HEK293 (cell line): Measurements from ENCODE around the gene LGALS1.

Experiments used
- CTCF ChIA-PET: fragments of 350-600 bp; formaldehyde crosslinking; extraction: SDS; loops from one replicate; lab custom pipeline; 2021; ENCODE audit warnings: antibody characterized with exemption; lab: Yijun Ruan, JAX
- POLR2A ChIA-PET: fragments of 300-600 bp; formaldehyde crosslinking; extraction: SDS; loops from one replicate; lab custom pipeline; 2020; ENCODE audit warnings: antibody characterized with exemption, inconsistent platforms; lab: Yijun Ruan, JAX
- H3K27ac ChIP-seq: fragments of 200-500 bp; sonication (Bioruptor generic); 2 replicates; pipeline ENCODE4 v1.5.1; 2014; ENCODE audit warnings: low read depth, low read length, control low read depth, inconsistent platforms; ENCODE audit errors: extremely low read depth
- H3K36me3 ChIP-seq, 2 experiments: fragments of 200-500 bp in 1 of 2; sonication (Bioruptor generic) in 1 of 2; 1 replicate in 1 of 2; 2 replicates in 1 of 2; pipeline ENCODE4 v1.5.1; 2014 to 2017; ENCODE audit warnings: inconsistent platforms in 2 of 2, low read length in 2 of 2; ENCODE audit not compliant: control insufficient read depth in 2 of 2, insufficient read depth in 1 of 2
- H3K4me1 ChIP-seq: fragments of 200-500 bp; sonication (Bioruptor generic); 2 replicates; pipeline ENCODE4 v1.5.1; 2014; ENCODE audit warnings: mild to moderate bottlenecking, low read length, inconsistent platforms; ENCODE audit not compliant: control insufficient read depth, insufficient read depth
- H3K4me3 ChIP-seq: 2 replicates; pipeline ENCODE4 v1.5.1; 2011; ENCODE audit warnings: low read depth, mild to moderate bottlenecking, control low read depth, low read length, moderate library complexity
- H3K9me3 ChIP-seq: fragments of 200-500 bp; sonication (Bioruptor generic); 2 replicates; pipeline ENCODE4 v1.5.1; 2014; ENCODE audit warnings: low read depth, low read length, inconsistent platforms; ENCODE audit not compliant: control insufficient read depth, insufficient read depth
- AEBP2 ChIP-seq: fragments of 450-650 bp; formaldehyde crosslinking; IDR thresholded peaks from 2 replicates; pipeline ENCODE4 v1.5.1; 2016; ENCODE audit warnings: missing biosample characterization, missing genetic modification characterization, borderline replicate concordance
- EGR2 ChIP-seq: fragments of 450-650 bp; formaldehyde crosslinking; IDR thresholded peaks from 2 replicates; pipeline ENCODE4 v1.5.1; 2016; ENCODE audit warnings: low read depth, missing biosample characterization, missing genetic modification characterization
- HOXD13 ChIP-seq: sonication (generic); formaldehyde crosslinking; IDR thresholded peaks from 2 replicates; pipeline ENCODE4 v1.8.0; 2022; ENCODE audit warnings: missing genetic modification reagents, borderline replicate concordance
- KLF10 ChIP-seq: fragments of 450-650 bp; IDR thresholded peaks from 2 replicates; pipeline ENCODE4 v1.5.1; 2018; ENCODE audit warnings: missing biosample characterization, mild to moderate bottlenecking, missing genetic modification characterization
- KLF9 ChIP-seq: fragments of 450-650 bp; formaldehyde crosslinking; IDR thresholded peaks from 2 replicates; pipeline ENCODE4 v1.5.1; 2016; ENCODE audit warnings: missing biosample characterization, missing genetic modification characterization, low read depth
- OSR2 ChIP-seq: fragments of 450-650 bp; formaldehyde crosslinking; IDR thresholded peaks from 2 replicates; pipeline ENCODE4 v1.5.1; 2016; ENCODE audit warnings: missing biosample characterization, missing genetic modification characterization
- SP7 ChIP-seq: fragments of 450-650 bp; formaldehyde crosslinking; IDR thresholded peaks from 2 replicates; pipeline ENCODE4 v1.5.1; 2016; ENCODE audit warnings: missing biosample characterization, missing genetic modification characterization
- ZBTB48 ChIP-seq: fragments of 450-650 bp; formaldehyde crosslinking; IDR thresholded peaks from 2 replicates; pipeline ENCODE4 v1.5.1; 2016; ENCODE audit warnings: missing biosample characterization, missing genetic modification characterization
- ZFP41 ChIP-seq: fragments of 450-650 bp; formaldehyde crosslinking; IDR thresholded peaks from 2 replicates; pipeline ENCODE4 v1.5.1; 2016; ENCODE audit warnings: missing biosample characterization, missing genetic modification characterization, borderline replicate concordance
- ZFP69B ChIP-seq: fragments of 450-650 bp; formaldehyde crosslinking; IDR thresholded peaks from 2 replicates; pipeline ENCODE4 v1.5.1; 2016; ENCODE audit warnings: missing biosample characterization, missing genetic modification characterization
- ZNF121 ChIP-seq: fragments of 450-650 bp; formaldehyde crosslinking; IDR thresholded peaks from 2 replicates; pipeline ENCODE4 v1.5.1; 2016; ENCODE audit warnings: missing biosample characterization, missing genetic modification characterization
- ZNF23 ChIP-seq: fragments of 450-650 bp; formaldehyde crosslinking; IDR thresholded peaks from 2 replicates; pipeline ENCODE4 v1.5.1; 2016; ENCODE audit warnings: missing biosample characterization, missing genetic modification characterization, borderline replicate concordance
- ZNF274 ChIP-seq, 2 experiments: fragments of 200-500 bp in 1 of 2; fragments of 450-650 bp in 1 of 2; sonication (Bioruptor generic) in 1 of 2; formaldehyde crosslinking in 1 of 2; IDR thresholded peaks; 2 replicates each; pipeline versions ENCODE4 v1.5.1 to v1.6.1; 2014 to 2016; ENCODE audit warnings: borderline replicate concordance in 1 of 2, inconsistent platforms in 1 of 2, low read length in 1 of 2, missing biosample characterization in 1 of 2, missing genetic modification characterization in 1 of 2
- ZNF324 ChIP-seq: fragments of 450-650 bp; formaldehyde crosslinking; IDR thresholded peaks from 2 replicates; pipeline ENCODE4 v1.5.1; 2016; ENCODE audit warnings: missing biosample characterization, missing genetic modification characterization
- ZNF37A ChIP-seq: fragments of 450-650 bp; IDR thresholded peaks from 2 replicates; pipeline ENCODE4 v1.5.1; 2018; ENCODE audit warnings: missing biosample characterization, missing genetic modification characterization
- ZNF394 ChIP-seq: fragments of 450-650 bp; formaldehyde crosslinking; IDR thresholded peaks from 2 replicates; pipeline ENCODE4 v1.5.1; 2016; ENCODE audit warnings: missing biosample characterization, missing genetic modification characterization, mild to moderate bottlenecking, moderate library complexity, borderline replicate concordance
- ZNF433 ChIP-seq: fragments of 450-650 bp; formaldehyde crosslinking; IDR thresholded peaks from 2 replicates; pipeline ENCODE4 v1.5.1; 2016; ENCODE audit warnings: missing biosample characterization, missing genetic modification characterization, low read depth
- ZNF449 ChIP-seq: fragments of 450-650 bp; formaldehyde crosslinking; IDR thresholded peaks from 2 replicates; pipeline ENCODE4 v1.5.1; 2017; ENCODE audit warnings: missing biosample characterization, mild to moderate bottlenecking, missing genetic modification characterization, moderate library complexity
- ZNF48 ChIP-seq: fragments of 450-650 bp; formaldehyde crosslinking; IDR thresholded peaks from 2 replicates; pipeline ENCODE4 v1.5.1; 2016; ENCODE audit warnings: missing biosample characterization, missing genetic modification characterization
- ZNF560 ChIP-seq: fragments of 450-650 bp; formaldehyde crosslinking; IDR thresholded peaks from 2 replicates; pipeline ENCODE4 v1.5.1; 2017; ENCODE audit warnings: missing biosample characterization, missing genetic modification characterization, borderline replicate concordance
- ZNF561 ChIP-seq: fragments of 450-650 bp; IDR thresholded peaks from 2 replicates; pipeline ENCODE4 v1.5.1; 2018; ENCODE audit warnings: missing biosample characterization, missing genetic modification characterization, borderline replicate concordance
- ZNF600 ChIP-seq: fragments of 450-650 bp; formaldehyde crosslinking; IDR thresholded peaks from 2 replicates; pipeline ENCODE4 v1.5.1; 2016; ENCODE audit warnings: missing biosample characterization, missing genetic modification characterization
- ZNF664 ChIP-seq: fragments of 450-650 bp; formaldehyde crosslinking; IDR thresholded peaks from 2 replicates; pipeline ENCODE4 v1.5.1; 2016; ENCODE audit warnings: missing biosample characterization, missing genetic modification characterization
- ZNF677 ChIP-seq: fragments of 450-650 bp; IDR thresholded peaks from 2 replicates; pipeline ENCODE4 v1.5.0; 2018; ENCODE audit warnings: missing biosample characterization, mild to moderate bottlenecking, missing genetic modification characterization, moderate library complexity
- ZNF692 ChIP-seq: fragments of 450-650 bp; formaldehyde crosslinking; IDR thresholded peaks from 2 replicates; pipeline ENCODE4 v1.5.1; 2016; ENCODE audit warnings: missing biosample characterization, missing genetic modification characterization
- ZNF701 ChIP-seq: fragments of 450-650 bp; formaldehyde crosslinking; IDR thresholded peaks from 2 replicates; pipeline ENCODE4 v1.5.1; 2016; ENCODE audit warnings: missing biosample characterization, missing genetic modification characterization
- ZSCAN18 ChIP-seq: fragments of 450-650 bp; formaldehyde crosslinking; IDR thresholded peaks from 2 replicates; pipeline ENCODE4 v1.5.1; 2016; ENCODE audit warnings: missing biosample characterization, missing genetic modification characterization

LGALS1 gene

GRCh38 chr22:37647317-37647716 lies 28.1 kb upstream of the LGALS1 start:
- ChIA-PET POLR2A (interaction anchor here (0.6 to 2.7 kb wide), 3 partner anchors 11 to 303 kb away, joined by 3 to 18 read pairs (median 4); partner anchors contain the start of gene PDXP), CTCF (interaction anchor here (0.7 to 1.6 kb wide), 4 partner anchors 11 to 121 kb away, joined by 3 to 6 read pairs (median 4); partner anchors contain the start of gene PDXP)
- no peaks in the 10 kb centered on the region for H3K9me3 ChIP-seq
- no peak overlapping the region for H3K4me3 ChIP-seq
- H3K36me3 ChIP-seq = peaks cover 11 to 89% of the 10 kb centered on the region in 2 experiments; a peak in 2 of 3 replicates
- no peaks in the 10 kb centered on the region for H3K4me1 ChIP-seq
- H3K27ac ChIP-seq = no peak overlapping the region
- TF ChIP-seq ZSCAN18 (tag by site-specific recombination) (no peak), ZNF664 (tag by site-specific recombination) (no peak), EGR2 (tag by site-specific recombination) (no peak), ZNF394 (tag by site-specific recombination) (no peak), ZNF324 (tag by site-specific recombination) (no peak), ZNF23 (no peak), ZNF692 (tag by site-specific recombination) (no peak), ZNF561 (tag by site-specific recombination) (no peak)

GRCh38 chr22:37647928-37648327 lies 27.5 kb upstream of the LGALS1 start:
- Histone ChIP-seq H3K4me1 (no peaks in the 10 kb centered on the region), H3K27ac (no peak overlapping the region), H3K9me3 (no peaks in the 10 kb centered on the region), H3K36me3 (peaks cover 11 to 86% of the 10 kb centered on the region in 2 experiments; a peak in 2 of 3 replicates), H3K4me3 (no peak overlapping the region)
- POLR2A ChIA-PET = interaction anchor here (0.7 to 2.7 kb wide), 2 partner anchors 10 to 28 kb away, joined by 4 to 18 read pairs; partner anchors contain the start of gene PDXP
- CTCF ChIA-PET = interaction anchor here (1.0 to 1.6 kb wide), 4 partner anchors 10 to 109 kb away, joined by 4 to 6 read pairs (median 4); partner anchors contain the start of gene PDXP
- TF ChIP-seq ZFP41 (tag by site-specific recombination) (no peak), ZNF600 (0 out of 2 replicates have a peak, but pooled peaks have one; percentile 29), ZNF37A (tag by site-specific recombination) (no peak), ZNF449 (tag by site-specific recombination) (no peak), KLF9 (tag by site-specific recombination) (no peak), OSR2 (tag by site-specific recombination) (no peak), ZNF433 (tag by site-specific recombination) (no peak), ZNF677 (tag by site-specific recombination) (no peak), ZNF701 (no peak), ZNF560 (tag by site-specific recombination) (no peak), ZNF121 (tag by site-specific recombination) (no peak), ZNF274 (IDR thresholded peaks at IDR 0.05; ENCODE audit: low read length) (no peak), ZNF274 (tag by site-specific recombination; IDR thresholded peaks at IDR 0.05; ENCODE audit: borderline replicate concordance) (no peak), HOXD13 (CRISPR knock-in tag) (no peak), ZFP69B (tag by site-specific recombination) (no peak), AEBP2 (tag by site-specific recombination) (no peak), ZBTB48 (no peak), KLF10 (no peak), SP7 (tag by site-specific recombination) (peak; percentile 38; the same call in 1 of the 2 replicates), ZNF48 (tag by site-specific recombination) (no peak)
